HG02678 (cell line): Measurements from ENCODE around the gene LTB4R2.

Experiments used
- ATAC-seq: cut with Tn5 transposase; IDR thresholded peaks from one replicate; pipeline ENCODE4 v1.9.1; 2021; ENCODE audit warnings: mild to moderate bottlenecking, moderate library complexity; ENCODE audit not compliant: unreplicated experiment

Gene LTB4R2

GRCh38 chr14:24298892-24299254 lies 11.1 kb upstream of the LTB4R2 start:
- ATAC-seq: no peak

GRCh38 chr14:24299255-24300191 lies 10.4 kb upstream of the LTB4R2 start, which contains the start of the genes DHRS1 and NOP9:
DHRS1 (minus strand) TSS chr14:24299780; CDS start chr14:24299106, 674 bp downstream.
NOP9 (plus strand) TSS chr14:24299850; CDS start chr14:24299955, 105 bp downstream.
- ATAC-seq: peak; percentile 75

- no peak for ATAC-seq
Observed at GRCh38 chr14:24300326-24300980, 9.5 kb upstream of the LTB4R2 start.

- ATAC-seq: no peak
Observed at GRCh38 chr14:24304019-24304387, 5.9 kb upstream of the LTB4R2 start.

- ATAC-seq: no peak
Observed at GRCh38 chr14:24307156-24307574, 2.8 kb upstream of the LTB4R2 start.

- no peak for ATAC-seq
Observed at GRCh38 chr14:24307575-24308341, 2.2 kb upstream of the LTB4R2 start, which contains the start of gene CIDEB. CIDEB (minus strand) TSS chr14:24307977; CDS start chr14:24307858, 119 bp downstream.

- ATAC-seq: no peak
Observed at GRCh38 chr14:24308342-24309124, 1.4 kb upstream of the LTB4R2 start.

GRCh38 chr14:24310265-24310645 lies 315 bp downstream of the LTB4R2 start:
- ATAC-seq: no peak

GRCh38 chr14:24310646-24311604 lies 985 bp downstream of the LTB4R2 start, which contains the start of gene LTB4R:
LTB4R (plus strand) TSS chr14:24311502; CDS start chr14:24315652, 4,150 bp downstream.
- ATAC-seq: peak; percentile 55

- ATAC-seq: no peak
Observed at GRCh38 chr14:24311837-24312615, 2.1 kb downstream of the LTB4R2 start.

GRCh38 chr14:24312736-24313507 lies 3.0 kb downstream of the LTB4R2 start:
- ATAC-seq: no peak

- no peak for ATAC-seq
Observed at GRCh38 chr14:24313913-24314312, 4.0 kb downstream of the LTB4R2 start.

GRCh38 chr14:24314377-24315193 lies 4.6 kb downstream of the LTB4R2 start:
- no peak for ATAC-seq

GRCh38 chr14:24315243-24315806 lies 5.4 kb downstream of the LTB4R2 start:
- no peak for ATAC-seq

GRCh38 chr14:24315807-24316596 lies 6.1 kb downstream of the LTB4R2 start:
- ATAC-seq: no peak

- ATAC-seq: no peak
Observed at GRCh38 chr14:24316597-24316950, 6.6 kb downstream of the LTB4R2 start.
